Measurements from ENCODE around the gene SNCG. TPM values are rescaled to one million over a fixed set of nuclear protein-coding genes. Genes with fewer than 3 reads are reported as not detected.
"Not testable (repeated sequence)": the region's sequence is repeated elsewhere in the genome, so short reads cannot be mapped to it uniquely, and the experiment has no call there.

Gene SNCG
- total RNA-seq, 2 donors from 2014 or later = 20.9 to 33.8 TPM

DNA sequence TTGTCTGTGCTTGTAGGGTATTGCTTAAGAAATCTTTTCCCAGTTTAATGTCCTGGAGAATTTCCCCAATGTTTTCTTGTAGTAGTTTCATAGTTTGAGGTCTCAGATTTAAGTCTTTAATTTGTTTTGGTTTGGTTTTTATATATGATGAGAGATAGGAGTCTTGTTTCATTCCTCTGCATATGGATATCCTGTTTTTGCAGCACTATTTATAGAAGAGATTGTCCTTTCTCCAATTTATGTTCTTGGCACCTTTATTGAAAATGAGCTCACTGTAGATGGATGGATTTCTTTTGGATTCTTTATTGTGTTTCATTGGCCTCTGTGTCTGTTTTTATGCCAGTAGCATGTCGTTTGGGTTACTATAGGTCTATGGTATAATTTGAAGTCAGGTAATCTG is 30.1 kb downstream of the SNCG start:
- TF ChIP-seq, protein P1, sequence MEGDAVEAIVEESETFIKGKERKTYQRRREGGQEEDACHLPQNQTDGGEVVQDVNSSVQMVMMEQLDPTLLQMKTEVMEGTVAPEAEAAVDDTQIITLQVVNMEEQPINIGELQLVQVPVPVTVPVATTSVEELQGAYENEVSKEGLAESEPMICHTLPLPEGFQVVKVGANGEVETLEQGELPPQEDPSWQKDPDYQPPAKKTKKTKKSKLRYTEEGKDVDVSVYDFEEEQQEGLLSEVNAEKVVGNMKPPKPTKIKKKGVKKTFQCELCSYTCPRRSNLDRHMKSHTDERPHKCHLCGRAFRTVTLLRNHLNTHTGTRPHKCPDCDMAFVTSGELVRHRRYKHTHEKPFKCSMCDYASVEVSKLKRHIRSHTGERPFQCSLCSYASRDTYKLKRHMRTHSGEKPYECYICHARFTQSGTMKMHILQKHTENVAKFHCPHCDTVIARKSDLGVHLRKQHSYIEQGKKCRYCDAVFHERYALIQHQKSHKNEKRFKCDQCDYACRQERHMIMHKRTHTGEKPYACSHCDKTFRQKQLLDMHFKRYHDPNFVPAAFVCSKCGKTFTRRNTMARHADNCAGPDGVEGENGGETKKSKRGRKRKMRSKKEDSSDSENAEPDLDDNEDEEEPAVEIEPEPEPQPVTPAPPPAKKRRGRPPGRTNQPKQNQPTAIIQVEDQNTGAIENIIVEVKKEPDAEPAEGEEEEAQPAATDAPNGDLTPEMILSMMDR (IDR thresholded peaks at IDR 0.05) = no peak
- no peaks in the 10 kb centered on the region for H3K9me3 ChIP-seq
- H3K36me3 ChIP-seq = peaks cover 1% of the 10 kb centered on the region
- no peak overlapping the region for H3K4me3 ChIP-seq
- no peaks in the 10 kb centered on the region for H3K27me3 ChIP-seq
- no peak for DNase-seq (ENCODE audit: low spot score)
- H3K4me1 ChIP-seq = no peaks in the 10 kb centered on the region
- H3K27ac ChIP-seq = no peak overlapping the region

DNA sequence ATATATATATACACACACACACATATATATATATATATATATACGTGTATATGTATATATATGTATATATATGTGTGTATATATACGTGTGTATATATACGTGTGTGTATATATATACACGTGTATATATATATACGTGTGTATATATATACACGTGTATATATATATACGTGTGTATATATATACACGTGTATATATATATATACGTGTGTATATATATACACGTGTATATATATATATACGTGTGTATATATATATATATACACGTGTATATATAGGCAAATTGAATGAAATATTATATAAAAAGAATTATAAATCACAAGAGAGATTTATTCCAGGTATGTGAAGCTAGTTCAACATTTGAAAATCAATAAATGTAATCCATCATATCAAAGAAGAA is 33.0 kb downstream of the SNCG start:
- H3K36me3 ChIP-seq; H3K4me3 ChIP-seq; H3K4me1 ChIP-seq; H3K9me3 ChIP-seq; H3K27ac ChIP-seq; DNase-seq (ENCODE audit: low spot score); H3K27me3 ChIP-seq: not testable (repeated sequence)

DNA sequence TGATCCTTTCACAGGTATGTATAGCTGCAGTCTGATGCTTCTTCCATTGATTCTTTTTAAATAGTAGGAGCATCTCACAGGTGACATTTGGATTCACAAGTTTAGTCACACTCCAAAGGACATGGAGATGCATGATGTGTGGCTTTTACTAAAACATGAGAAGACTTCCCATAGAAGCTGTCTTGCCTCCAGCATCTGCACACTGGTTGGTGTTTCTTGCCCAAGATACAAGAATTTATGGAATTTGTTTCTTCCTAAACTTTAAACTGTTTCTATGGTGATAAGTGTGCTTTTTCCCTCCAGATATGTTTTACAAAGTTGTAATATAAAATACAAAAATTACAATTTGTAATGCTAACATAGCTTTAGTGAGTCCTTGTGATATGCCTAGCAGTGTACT is 34.1 kb downstream of the SNCG start:
- TF ChIP-seq, protein P1 (IDR thresholded peaks at IDR 0.05) = no peak
- no peak overlapping the region for H3K27ac ChIP-seq

GRCh38 chr10:86992929-86993328 is 34.5 kb downstream of the SNCG start:
- H3K27me3 ChIP-seq = no peaks in the 10 kb centered on the region
- no peaks in the 10 kb centered on the region for H3K9me3 ChIP-seq
- TF ChIP-seq, protein P1 (IDR thresholded peaks at IDR 0.05) = no peak
- H3K4me3 ChIP-seq = no peak overlapping the region
- H3K4me1 ChIP-seq = no peaks in the 10 kb centered on the region
- DNase-seq (ENCODE audit: low spot score) = no peak
- H3K36me3 ChIP-seq = peaks cover 6% of the 10 kb centered on the region
- no peak overlapping the region for H3K27ac ChIP-seq

More for the DNA sequence above, 34.1 kb downstream of the SNCG start:
- H3K27me3 ChIP-seq = no peaks in the 10 kb centered on the region
- no peak for DNase-seq (ENCODE audit: low spot score)
- no peaks in the 10 kb centered on the region for H3K4me1 ChIP-seq
- no peak overlapping the region for H3K4me3 ChIP-seq
- H3K36me3 ChIP-seq = peaks cover 6% of the 10 kb centered on the region
- H3K9me3 ChIP-seq = no peaks in the 10 kb centered on the region

DNA sequence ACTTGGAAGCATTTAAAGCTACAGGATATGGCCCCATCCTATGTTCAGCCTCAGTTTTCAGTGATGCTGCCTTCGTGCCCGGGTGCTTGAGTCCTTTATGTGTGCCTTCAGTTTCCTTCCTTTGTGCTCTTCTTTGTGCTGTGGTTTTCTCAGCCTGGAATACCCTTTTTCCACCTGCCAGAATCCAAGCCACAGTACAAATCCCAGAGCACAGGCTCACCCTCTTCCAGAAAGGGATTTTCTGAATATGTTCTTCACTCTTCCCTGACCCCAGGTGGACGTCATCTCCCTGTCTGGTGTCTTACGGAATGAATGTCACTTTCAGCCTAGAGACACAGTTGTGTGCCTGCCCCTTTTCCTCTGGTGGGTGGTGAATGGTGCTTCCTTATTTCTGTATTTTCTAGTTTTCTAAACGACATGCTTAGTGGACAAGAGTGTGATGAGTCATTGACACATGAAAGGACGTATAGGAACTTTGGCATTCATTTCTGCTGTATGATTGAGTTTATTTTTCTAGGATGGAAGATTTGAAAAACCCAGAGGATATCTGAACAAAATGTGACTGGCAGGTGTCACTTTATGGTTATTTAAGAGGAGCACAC is 41.5 kb downstream of the SNCG start:
- not testable (repeated sequence) for H3K9me3 ChIP-seq; H3K4me1 ChIP-seq; H3K27ac ChIP-seq; H3K36me3 ChIP-seq; DNase-seq (ENCODE audit: low spot score); H3K27me3 ChIP-seq; H3K4me3 ChIP-seq

- no peaks in the 10 kb centered on the region for H3K27me3 ChIP-seq
- DNase-seq (ENCODE audit: low spot score) = no peak
- H3K36me3 ChIP-seq = no peaks in the 10 kb centered on the region
These were observed 42.1 kb downstream of the SNCG start for GRCh38 chr10:87000491-87000890.

DNA sequence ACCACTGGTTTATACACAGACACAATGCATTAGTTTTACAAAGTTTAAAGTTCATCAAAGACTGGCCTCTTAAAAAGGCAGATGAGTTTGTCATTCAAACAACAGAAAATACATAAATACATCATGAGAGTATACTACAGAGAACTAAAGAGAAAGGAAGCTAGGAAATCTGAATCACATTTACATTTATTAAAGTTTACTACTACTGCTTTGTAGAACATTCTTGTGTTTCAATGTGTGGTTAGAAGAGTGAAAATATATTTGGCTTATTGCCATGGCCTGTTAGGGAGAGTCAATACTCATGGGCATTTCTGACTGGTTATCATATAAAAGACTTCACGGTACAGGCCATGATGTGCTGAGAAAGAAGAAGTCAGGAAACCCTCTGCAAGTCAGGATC is 48.7 kb downstream of the SNCG start:
- H3K9me3 ChIP-seq; H3K27ac ChIP-seq; H3K4me1 ChIP-seq; DNase-seq (ENCODE audit: low spot score); H3K4me3 ChIP-seq; H3K36me3 ChIP-seq; H3K27me3 ChIP-seq: not testable (repeated sequence)

More at GRCh38 chr10:87000491-87000890, 42.1 kb downstream of the SNCG start:
- Histone ChIP-seq H3K4me3 (no peak overlapping the region), H3K27ac (no peak overlapping the region), H3K9me3 (no peaks in the 10 kb centered on the region), H3K4me1 (no peaks in the 10 kb centered on the region)
- TF ChIP-seq, protein P1 (IDR thresholded peaks at IDR 0.05) = no peak

DNA sequence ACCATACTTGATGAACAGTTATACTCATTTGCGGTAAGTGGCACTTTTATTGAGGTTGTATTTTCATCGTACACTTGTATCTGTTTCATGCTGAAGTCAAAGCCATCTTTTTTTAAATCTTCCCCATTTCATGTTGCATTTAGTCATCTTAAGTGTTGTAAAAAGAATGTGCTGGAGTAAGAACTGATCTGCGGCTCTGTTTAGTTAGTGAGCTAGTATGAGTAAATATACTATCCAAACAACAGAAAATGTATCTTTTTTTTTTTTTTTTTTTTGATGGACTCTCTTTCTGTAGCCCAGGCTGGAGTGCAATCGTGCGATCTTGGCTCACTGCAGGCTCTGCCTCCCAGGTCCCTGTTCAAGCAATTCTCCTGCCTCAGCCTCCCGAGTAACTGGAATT is 49.3 kb downstream of the SNCG start:
- H3K27ac ChIP-seq; H3K36me3 ChIP-seq; H3K27me3 ChIP-seq; DNase-seq (ENCODE audit: low spot score); H3K4me3 ChIP-seq; H3K9me3 ChIP-seq; H3K4me1 ChIP-seq: not testable (repeated sequence)

DNA sequence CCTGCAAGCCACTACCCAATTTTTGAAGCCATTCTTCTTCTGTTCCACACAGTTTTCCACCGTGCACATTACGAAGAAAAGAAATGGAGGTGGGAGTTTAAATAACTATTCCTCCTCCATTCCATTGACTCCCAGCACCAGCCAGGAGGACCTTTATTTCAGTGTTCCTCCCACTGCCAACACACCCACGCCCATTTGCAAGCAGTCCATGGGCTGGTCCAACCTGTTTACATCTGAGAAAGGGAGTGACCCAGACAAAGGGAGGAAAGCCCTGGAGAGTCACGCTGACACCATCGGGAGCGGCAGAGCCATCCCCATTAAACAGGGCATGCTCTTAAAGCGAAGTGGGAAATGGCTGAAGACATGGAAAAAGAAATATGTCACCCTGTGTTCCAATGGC is 49.9 kb downstream of the SNCG start:
- not testable (repeated sequence) for H3K27ac ChIP-seq; H3K4me3 ChIP-seq; DNase-seq (ENCODE audit: low spot score); H3K36me3 ChIP-seq; H3K4me1 ChIP-seq; H3K9me3 ChIP-seq; H3K27me3 ChIP-seq

- H3K4me3 ChIP-seq; H3K9me3 ChIP-seq; DNase-seq (ENCODE audit: low spot score); H3K27me3 ChIP-seq; H3K36me3 ChIP-seq; H3K27ac ChIP-seq; H3K4me1 ChIP-seq: not testable (repeated sequence)
These were observed 50.8 kb downstream of the SNCG start for GRCh38 chr10:87009134-87009696.
